Epidermal melanocyte (primary cell): ENCODE data around the gene STAT2.

Experiments used
- DNase-seq: peaks from one replicate; pipeline ENCODE4 v3.0.0; 2011; ENCODE audit warnings: low spot score; ENCODE audit not compliant: insufficient read length

STAT2 gene

GRCh38 chr12:56296295-56296694, 63.6 kb downstream of the STAT2 start:
- DNase-seq: no peak

GRCh38 chr12:56293795-56294194, 66.1 kb downstream of the STAT2 start:
- DNase-seq: no peak
